Activated CD8-positive, alpha-beta memory T cell treated with anti-CD3 and anti-CD28 coated beads, Interleukin-2, amount 50 U/mL, for 24 hours (primary cell): ENCODE data around the gene GALNT2.

Experiments used
- DNase-seq: peaks from one replicate; pipeline ENCODE4 v3.0.0-alpha.2; 2020; ENCODE audit errors: extremely low read depth

GALNT2 gene

GRCh38 chr1:230129341-230129740, 62.3 kb downstream of the GALNT2 start:
- no peak for DNase-seq

GRCh38 chr1:230130172-230130944, 63.3 kb downstream of the GALNT2 start:
- no peak for DNase-seq

- DNase-seq: no peak
Measured at GRCh38 chr1:230131457-230131856, 64.4 kb downstream of the GALNT2 start.

GRCh38 chr1:230132758-230133157, 65.7 kb downstream of the GALNT2 start:
- DNase-seq: no peak

GRCh38 chr1:230135726-230136125, 68.7 kb downstream of the GALNT2 start:
- DNase-seq: no peak

- no peak for DNase-seq
Measured at GRCh38 chr1:230136453-230137336, 69.7 kb downstream of the GALNT2 start.

- no peak for DNase-seq
Measured at GRCh38 chr1:230137337-230137815, 70.3 kb downstream of the GALNT2 start.

GRCh38 chr1:230138561-230139239, 71.7 kb downstream of the GALNT2 start:
- DNase-seq: no peak

GRCh38 chr1:230139315-230139714, 72.3 kb downstream of the GALNT2 start:
- no peak for DNase-seq

GRCh38 chr1:230139741-230140140, 72.7 kb downstream of the GALNT2 start:
- DNase-seq: no peak

- no peak for DNase-seq
Measured at GRCh38 chr1:230140221-230141020, 73.4 kb downstream of the GALNT2 start.

GRCh38 chr1:230141021-230141648, 74.1 kb downstream of the GALNT2 start:
- no peak for DNase-seq

GRCh38 chr1:230141797-230142607, 75.0 kb downstream of the GALNT2 start:
- DNase-seq: no peak

- no peak for DNase-seq
Measured at GRCh38 chr1:230142608-230143210, 75.7 kb downstream of the GALNT2 start.

GRCh38 chr1:230143534-230143933, 76.5 kb downstream of the GALNT2 start:
- DNase-seq: no peak

GRCh38 chr1:230144010-230144614, 77.1 kb downstream of the GALNT2 start:
- no peak for DNase-seq

GRCh38 chr1:230144758-230145504, 77.9 kb downstream of the GALNT2 start:
- DNase-seq: no peak

- no peak for DNase-seq
Measured at GRCh38 chr1:230145505-230145899, 78.5 kb downstream of the GALNT2 start.
